Body of pancreas (tissue), 4 donors: ENCODE data around the gene PALM.

Source experiments
- CTCF ChIP-seq, 7 experiments: fragments of 450-650 bp in 4 of 7; fragments of 200-600 bp in 3 of 7; sonication (generic) in 3 of 7; IDR thresholded peaks; one replicate each; pipeline ENCODE4 v1.5.1; 2016 to 2019; ENCODE audit warnings: antibody characterized with exemption in 7 of 7
- POLR2A ChIP-seq, 3 donors: fragments of 450-650 bp; IDR thresholded peaks; one replicate each; pipeline ENCODE4 v1.6.1; 2016; ENCODE audit warnings: antibody characterized with exemption in 3 of 3, mild to moderate bottlenecking in 2 of 3

DNA sequence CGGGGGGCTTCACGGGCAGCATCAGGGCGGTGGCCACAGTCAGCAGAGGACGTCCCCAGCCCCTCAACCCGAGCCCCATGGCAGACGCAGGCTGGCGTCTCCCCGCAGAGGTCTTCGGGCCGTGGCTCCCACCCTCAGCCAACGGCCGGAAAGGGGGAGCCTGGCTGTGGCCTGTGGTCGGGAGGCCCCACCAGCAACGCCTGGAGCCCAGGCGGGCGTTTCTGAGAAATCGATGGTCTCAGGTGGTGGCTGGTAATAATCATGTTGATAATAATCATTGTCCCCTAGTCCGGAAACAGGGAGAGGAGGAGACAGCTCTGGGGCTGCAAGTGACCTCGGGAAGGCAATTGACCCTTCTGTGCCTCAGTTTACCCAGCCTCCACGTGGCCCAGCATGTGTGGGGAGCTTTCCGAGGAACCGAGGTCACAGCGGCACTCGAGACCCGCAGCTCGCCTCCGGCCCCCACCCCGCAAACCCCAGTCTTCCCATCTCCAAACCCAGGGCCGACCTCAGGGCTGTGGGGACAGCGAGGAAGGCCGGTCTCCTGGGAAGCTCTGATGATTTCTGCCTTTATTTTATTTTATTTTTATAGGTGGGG is 13.3 kb upstream of the PALM start, which contains the start of gene PRSS57:
- TF ChIP-seq CTCF (IDR thresholded peaks at IDR 0.05) (no peak), POLR2A (IDR thresholded peaks at IDR 0.05) (no peak)
